COLO668 (cell line): ENCODE data around the gene FKBP9.

Source experiments
- DNase-seq: peaks from one replicate; lab custom pipeline; 2025; ENCODE audit not compliant: unreplicated experiment; lab: John Stamatoyannopoulos, UW

FKBP9 gene

GRCh38 chr7:33054261-33054964 is 97.2 kb downstream of the FKBP9 start:
- no peak for DNase-seq

GRCh38 chr7:33055158-33055557 is 97.9 kb downstream of the FKBP9 start:
- DNase-seq: no peak
